Erythroblast (primary cell): ENCODE results near the gene EHMT1.
"Not testable (repeated sequence)": the region's sequence is repeated elsewhere in the genome, so short reads cannot be mapped to it uniquely, and the experiment has no call there.

Source experiments
- DNase-seq, 2 experiments: peaks; one replicate each; lab custom pipeline; 2025; lab: John Stamatoyannopoulos, UW
- GATA1 ChIP-seq: IDR thresholded peaks from 2 replicates; pipeline ENCODE4 v1.6.1; 2011; ENCODE audit warnings: low read depth, mild to moderate bottlenecking, control low read depth, low read length, moderate library complexity
- POLR2A ChIP-seq: IDR thresholded peaks from 2 replicates; pipeline ENCODE4 v1.6.1; 2011; ENCODE audit warnings: mild to moderate bottlenecking, low read length

Gene EHMT1

GRCh38 chr9:137583347-137583746 is 35.5 kb upstream of the EHMT1 start:
- no peak for DNase-seq
- TF ChIP-seq GATA1 (no peak), POLR2A (no peak)

GRCh38 chr9:137583957-137584356 is 34.8 kb upstream of the EHMT1 start:
- no peak for TF ChIP-seq GATA1
- no peak for TF ChIP-seq POLR2A
- DNase-seq: no peak

GRCh38 chr9:137586854-137587253 is 32.0 kb upstream of the EHMT1 start:
- no peak for TF ChIP-seq GATA1
- TF ChIP-seq POLR2A: no peak
- DNase-seq: no peak

- TF ChIP-seq POLR2A (no peak), GATA1 (no peak)
These were observed 30.5 kb upstream of the EHMT1 start for GRCh38 chr9:137588311-137588710.

GRCh38 chr9:137588891-137589290 is 29.9 kb upstream of the EHMT1 start:
- no peak for DNase-seq

More at GRCh38 chr9:137588311-137588710, 30.5 kb upstream of the EHMT1 start:
- no peak for DNase-seq

DNA sequence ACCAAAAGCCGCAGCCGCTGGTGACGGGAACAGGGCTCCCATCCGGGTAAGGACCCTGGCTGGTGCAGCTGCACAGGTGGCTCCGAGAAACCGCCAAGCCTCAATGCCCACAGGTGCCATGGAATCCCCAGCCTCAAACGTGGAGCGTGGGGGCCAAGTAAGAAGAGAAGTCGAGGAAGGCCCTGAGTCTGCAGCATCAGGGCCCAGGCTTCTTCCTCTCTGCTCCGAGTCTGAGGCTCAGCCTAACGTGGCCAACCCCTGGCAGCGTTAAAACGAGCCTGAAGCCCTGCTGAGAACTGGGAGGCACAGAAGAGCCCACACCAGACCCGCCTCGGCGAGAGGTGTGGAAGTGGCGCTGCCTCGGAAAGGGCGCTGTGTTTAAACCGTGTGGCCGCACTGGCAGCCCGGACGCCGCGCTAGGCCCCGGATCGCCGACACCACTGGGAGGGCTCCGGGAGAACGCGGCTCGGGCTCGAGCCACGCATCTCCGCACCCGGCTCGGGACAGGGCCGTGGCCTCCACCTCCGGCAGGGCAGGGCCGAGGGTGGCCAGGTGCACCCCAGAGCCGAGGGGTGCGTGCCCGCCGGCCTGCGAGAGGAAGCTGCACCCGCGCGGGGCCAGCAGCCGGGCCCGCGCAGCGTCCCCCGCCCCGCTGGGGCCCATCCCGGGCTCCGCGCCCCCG is 29.2 kb upstream of the EHMT1 start:
- DNase-seq: peak; percentile 52 to 65
- TF ChIP-seq GATA1 (no peak), POLR2A (no peak)

More at GRCh38 chr9:137588891-137589290, 29.9 kb upstream of the EHMT1 start:
- no peak for TF ChIP-seq GATA1
- no peak for TF ChIP-seq POLR2A

DNA sequence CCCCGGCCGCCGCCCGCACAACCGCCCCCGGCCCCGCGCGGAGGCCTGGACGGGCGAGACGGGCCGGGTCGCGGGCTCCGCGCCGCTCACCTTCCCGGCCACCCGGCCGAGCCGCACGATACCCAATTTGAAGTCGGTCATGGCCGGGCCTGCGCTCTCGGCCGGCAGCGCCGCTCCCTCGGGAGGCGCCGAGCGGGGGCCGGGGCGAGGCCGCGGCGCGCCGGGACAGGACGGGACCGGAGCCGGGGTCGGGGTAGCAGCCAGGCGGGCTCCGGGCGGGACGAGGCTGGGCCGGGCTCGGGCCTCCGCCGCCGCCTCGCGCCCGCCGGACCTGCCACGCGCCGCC is 28.7 kb upstream of the EHMT1 start:
- no peak for DNase-seq
- TF ChIP-seq POLR2A: no peak
- no peak for TF ChIP-seq GATA1

- DNase-seq: peak; percentile 92 to 97
- TF ChIP-seq POLR2A (peak; percentile 16), GATA1 (no peak)
These were observed 28.1 kb upstream of the EHMT1 start, which contains the start of gene ZMYND19 for GRCh38 chr9:137590469-137591383. TSS of gene ZMYND19 (minus strand) at chr9:137590512. CDS start at chr9:137590263, 249 bp downstream.

GRCh38 chr9:137592767-137593166 is 26.0 kb upstream of the EHMT1 start:
- TF ChIP-seq GATA1: no peak
- no peak for TF ChIP-seq POLR2A
- no peak for DNase-seq

DNA sequence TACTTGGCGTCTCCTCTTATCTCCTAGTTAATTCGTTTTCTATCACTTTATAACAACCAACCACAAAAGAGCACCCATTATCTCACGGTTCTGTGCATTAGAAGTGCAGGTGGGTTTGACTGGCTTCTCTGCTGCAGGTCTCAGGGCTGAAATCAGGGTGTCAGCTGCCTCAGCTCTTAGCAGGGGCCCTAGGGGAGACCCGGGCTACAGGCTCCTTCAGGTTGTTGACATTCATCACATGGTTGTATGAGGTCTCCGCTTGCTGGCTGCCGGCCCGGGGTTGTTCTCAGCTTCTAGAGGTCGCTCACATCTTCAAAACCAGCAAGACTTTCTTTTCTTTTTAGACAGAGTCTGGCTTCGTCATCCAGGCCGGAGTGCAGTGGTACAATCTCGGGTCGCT is 25.6 kb upstream of the EHMT1 start:
- TF ChIP-seq POLR2A (no peak), GATA1 (no peak)
- DNase-seq: no peak

- not testable (repeated sequence) for DNase-seq
These were observed 22.2 kb upstream of the EHMT1 start for GRCh38 chr9:137596577-137596976.

GRCh38 chr9:137598943-137599342 is 19.9 kb upstream of the EHMT1 start:
- DNase-seq: no peak
- no peak for TF ChIP-seq GATA1
- TF ChIP-seq POLR2A: no peak

GRCh38 chr9:137602661-137603060 is 16.1 kb upstream of the EHMT1 start:
- DNase-seq: no peak
- TF ChIP-seq GATA1 (no peak), POLR2A (no peak)

- DNase-seq: no peak
- no peak for TF ChIP-seq POLR2A
- no peak for TF ChIP-seq GATA1
These were observed 14.9 kb upstream of the EHMT1 start for GRCh38 chr9:137603879-137604278.
